Fibroblast of the conjunctiva (primary cell): ENCODE data around the gene PLXNA4.

Source experiments
- DNase-seq: peaks from one replicate; pipeline ENCODE4 v3.0.0-alpha.2; 2010; ENCODE audit warnings: low read depth

PLXNA4 gene

DNA sequence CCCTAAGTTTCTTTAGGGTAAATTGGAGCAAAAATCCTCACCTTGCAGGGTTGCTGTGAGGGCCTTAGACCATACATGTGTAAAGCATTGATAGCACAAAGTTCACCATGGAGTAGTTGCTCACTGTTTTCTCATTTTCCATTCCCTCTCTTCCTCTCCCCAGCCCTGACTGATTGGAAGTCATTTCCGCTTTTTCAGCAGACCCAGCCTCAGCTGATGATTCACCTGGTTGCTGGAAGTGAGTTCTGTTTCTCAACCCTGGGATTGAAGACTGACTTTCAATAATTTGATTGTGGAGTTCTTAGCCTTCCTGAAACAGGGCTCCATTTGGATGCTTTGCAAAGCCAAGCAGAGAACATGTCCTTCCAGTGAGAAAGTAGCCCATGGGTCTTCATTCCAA, 107.0 kb downstream of the PLXNA4 start:
- DNase-seq = no peak

DNA sequence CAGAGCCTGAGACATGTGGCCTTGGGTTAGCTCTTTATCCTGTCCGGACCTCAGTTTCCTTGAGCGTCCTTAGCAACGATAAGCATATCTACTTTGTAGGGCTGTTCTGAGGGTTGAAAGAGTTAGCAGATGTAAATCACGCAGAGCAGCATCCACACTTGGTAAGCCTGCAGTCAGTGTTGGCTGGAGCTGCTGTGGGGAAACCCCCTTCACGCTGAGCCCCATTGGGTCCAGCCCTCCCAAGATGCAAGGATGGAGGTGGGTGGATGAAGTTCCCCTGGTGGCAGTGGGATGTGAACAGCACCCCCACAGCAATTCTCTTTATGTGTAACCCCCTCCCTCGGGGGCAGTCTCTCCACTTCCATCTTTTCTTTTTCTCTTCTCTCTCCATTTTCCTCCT, 109.9 kb downstream of the PLXNA4 start:
- no peak for DNase-seq

DNA sequence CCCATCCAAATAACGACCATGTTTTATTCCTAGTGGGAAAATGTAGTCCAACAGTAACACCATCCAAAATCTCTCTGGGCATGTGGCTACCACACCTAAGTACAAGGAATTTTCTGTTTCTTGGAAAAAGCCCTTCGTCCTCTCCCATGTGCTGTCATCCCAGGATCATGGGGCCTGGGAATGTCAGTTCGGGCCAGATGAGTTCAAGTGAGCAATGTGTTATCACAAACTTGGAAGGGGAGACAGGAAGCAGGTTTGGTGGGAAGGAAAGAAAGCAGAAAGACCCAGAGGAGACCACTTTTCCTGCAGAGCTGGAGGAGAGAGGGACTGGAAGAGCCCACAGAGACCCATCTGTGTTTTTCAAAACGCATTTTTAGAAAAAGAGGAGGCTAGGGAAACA, 110.8 kb downstream of the PLXNA4 start:
- DNase-seq = no peak

DNA sequence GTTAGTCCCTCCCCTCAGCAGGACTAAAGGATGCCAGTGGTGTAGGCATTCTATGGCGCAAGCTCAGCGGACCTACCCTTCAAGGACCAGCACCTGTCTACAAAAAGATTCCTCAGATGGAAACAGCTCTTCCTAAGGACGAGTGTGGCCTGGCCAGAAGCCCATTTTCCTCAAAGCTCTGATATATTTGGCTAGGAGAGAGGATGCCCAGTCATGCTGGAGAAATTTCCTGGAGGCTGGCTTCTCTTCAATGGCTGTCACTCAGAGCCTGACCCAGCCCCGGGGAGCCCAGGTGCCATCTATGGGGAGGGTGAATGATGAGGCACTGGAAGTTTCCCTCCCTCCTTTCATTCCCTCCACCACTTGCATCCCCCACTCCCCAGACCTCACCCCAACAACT, 111.5 kb downstream of the PLXNA4 start:
- no peak for DNase-seq

DNA sequence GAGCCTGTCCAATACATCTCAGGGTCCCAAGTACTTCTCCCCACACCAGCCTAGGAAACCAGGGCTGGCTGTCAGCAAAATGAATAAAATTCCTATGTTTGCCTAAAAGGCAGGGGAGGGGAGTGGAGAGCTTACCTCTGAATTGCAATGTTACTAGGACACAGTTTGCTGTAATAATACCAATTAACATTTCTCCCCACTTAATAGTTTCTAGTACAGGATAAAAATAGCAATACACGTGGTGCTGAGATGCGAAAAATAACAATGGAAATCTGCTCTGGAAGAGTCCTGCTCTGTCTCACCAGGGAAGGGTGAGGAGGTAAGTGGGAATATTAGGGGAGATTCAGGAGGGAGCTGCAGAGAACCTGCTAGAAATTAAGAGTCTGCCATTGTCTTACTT, 112.3 kb downstream of the PLXNA4 start:
- no peak for DNase-seq

DNA sequence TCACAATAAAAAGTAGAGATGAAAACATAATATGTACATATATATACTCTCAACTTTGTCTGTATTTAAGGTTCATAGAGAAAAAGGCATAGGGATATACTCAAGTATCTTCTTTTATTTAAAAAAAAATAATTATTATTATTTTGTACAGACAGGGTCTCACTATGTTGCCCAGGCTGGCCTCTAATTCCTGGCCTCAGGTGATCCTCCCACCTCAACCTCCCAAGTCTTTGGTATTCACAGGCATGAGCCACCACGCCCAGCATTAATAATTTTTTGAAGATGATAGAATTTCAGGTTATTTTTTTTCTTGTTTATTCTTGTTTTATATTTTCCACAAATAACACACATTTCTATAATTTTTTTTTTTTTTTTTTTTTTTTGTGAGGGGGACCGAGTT, 113.8 kb downstream of the PLXNA4 start:
- no peak for DNase-seq

DNA sequence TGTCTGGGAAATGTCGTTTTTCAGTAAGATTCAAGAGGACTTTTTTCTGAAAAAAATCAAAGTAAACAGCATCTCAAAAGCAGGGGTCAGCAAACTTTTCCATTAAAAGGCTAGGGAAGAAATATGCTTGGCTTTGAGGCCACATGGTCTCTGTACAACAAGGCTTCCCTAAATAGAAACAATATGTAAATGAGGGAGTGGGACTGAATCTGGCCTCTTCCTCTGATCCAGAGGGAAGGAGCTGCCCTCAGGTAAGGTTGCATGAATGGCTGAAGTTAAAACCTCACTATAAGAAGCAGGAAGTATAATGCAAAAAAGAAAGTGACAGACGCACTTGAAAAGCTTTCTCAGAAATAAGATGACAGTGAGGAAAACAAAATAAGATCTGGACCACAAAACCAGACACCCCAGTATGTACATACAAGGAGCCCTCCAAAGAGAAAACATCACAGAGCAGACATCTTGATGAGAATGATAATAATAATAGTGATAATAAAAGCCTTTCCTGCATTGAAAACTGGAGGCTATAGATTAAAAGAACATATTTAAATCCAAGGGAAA, 115.2 kb downstream of the PLXNA4 start:
- no peak for DNase-seq

DNA sequence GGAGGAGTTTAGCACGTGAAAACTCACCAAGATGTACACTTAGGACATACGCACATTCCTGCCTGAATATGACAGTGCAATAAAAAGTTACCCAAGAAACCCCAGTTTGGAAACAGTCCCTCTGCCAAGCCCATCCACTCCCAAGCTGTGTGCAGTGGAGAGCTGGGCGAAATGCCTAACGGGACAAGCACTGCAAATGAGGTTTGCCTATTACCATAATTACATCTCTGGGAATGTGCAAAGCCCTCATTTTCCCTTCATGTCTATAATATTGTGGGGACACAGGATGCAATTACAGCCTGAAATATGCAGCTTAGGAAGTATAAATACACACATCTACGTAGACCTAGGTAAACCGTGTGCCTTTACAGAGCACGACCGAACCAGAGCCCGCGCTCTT, 117.5 kb downstream of the PLXNA4 start:
- no peak for DNase-seq

DNA sequence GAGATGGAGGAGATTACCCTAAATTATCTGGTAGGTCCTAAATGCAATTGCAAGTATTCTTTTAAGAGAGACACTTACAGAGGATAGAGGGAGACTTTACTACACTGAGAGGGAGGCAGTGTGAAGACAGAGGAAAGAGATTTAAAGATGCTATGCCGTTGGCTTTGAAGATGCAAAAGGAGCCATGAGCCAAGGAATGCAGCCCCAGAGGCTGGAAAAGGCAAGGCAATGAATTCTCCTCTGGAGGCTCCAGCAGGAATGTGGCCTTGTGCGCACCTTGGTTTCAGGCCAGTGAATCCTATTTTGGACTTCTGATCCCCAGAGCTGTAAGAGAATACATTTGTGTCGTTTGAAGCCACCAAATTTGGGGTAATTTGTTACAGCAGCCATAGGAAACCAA, 118.6 kb downstream of the PLXNA4 start:
- no peak for DNase-seq

DNA sequence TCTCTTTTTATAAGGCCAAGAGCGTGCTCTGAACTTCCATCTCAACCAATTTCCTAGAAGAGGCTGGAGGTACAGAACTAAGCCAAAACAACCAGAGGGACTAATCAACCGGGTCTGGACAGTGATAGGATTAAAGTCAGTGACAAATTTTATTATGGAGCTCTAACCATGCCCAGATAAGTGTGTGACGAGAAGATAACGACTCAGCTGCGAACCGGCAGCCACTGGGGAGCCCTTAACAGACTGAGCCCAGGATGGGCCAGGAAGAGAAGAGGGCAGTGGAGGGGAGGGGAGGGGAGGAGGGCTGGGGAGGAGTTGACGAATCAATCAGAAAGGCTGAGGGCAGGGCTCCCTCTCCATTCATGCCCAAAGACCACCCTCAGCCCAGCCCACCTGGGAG, 119.9 kb downstream of the PLXNA4 start:
- DNase-seq = no peak

DNA sequence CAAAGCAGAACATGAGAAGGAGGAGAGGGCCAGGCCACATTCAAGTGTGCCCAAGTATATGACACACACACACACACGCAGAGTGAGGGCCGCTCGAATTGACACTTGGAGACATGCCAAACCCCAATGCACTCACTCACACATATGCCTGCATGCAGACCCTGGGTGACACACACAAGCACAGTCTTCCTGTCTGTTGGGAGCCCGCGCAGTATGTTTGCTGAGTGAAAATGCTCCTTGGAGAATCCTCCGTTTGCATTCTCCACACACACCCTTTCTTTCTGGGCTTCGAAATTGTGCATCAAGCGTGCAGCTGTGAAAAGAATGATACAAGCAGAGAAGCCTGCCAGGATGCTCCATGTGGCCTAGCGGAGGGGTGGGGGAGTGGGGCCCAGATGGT, 120.9 kb downstream of the PLXNA4 start:
- DNase-seq = no peak

DNA sequence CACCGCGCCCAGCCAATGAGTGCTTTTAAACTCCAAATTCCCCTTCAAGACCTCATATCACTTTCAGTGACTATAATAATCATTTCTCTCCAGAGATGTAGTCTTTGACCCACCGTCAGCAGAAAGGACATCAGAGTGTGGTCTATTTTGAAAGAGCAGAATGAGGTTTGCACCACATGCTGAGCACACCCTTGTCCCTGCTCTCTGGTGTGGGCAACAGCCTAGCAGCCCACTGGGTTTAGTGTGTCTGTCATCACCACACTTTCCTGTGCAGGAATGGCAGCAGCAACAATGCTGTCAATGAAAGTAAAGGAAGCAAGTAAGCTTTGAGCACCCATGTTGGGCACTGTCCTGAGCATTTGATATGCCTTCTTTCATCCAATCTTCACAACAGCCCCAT, 122.4 kb downstream of the PLXNA4 start:
- DNase-seq = no peak

DNA sequence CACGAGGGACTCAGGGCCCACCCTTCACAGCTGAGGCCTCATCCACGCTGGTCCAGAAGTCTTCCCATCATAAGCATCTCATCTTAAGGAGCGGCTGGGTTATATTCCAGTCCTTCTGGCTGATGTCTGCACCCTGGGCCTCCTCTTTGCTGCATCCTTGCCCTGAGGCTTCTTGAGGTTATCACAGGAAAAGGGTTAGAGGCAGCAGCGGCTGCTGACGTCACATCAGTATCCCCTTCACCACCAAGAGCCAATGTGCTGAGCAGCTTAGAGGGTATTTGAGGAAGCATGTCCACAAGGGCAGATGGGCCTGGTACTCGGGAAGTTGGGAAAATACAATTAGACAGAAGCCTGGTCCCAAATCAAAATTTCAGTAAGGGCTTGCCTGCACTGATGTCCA, 125.1 kb downstream of the PLXNA4 start:
- DNase-seq = no peak

DNA sequence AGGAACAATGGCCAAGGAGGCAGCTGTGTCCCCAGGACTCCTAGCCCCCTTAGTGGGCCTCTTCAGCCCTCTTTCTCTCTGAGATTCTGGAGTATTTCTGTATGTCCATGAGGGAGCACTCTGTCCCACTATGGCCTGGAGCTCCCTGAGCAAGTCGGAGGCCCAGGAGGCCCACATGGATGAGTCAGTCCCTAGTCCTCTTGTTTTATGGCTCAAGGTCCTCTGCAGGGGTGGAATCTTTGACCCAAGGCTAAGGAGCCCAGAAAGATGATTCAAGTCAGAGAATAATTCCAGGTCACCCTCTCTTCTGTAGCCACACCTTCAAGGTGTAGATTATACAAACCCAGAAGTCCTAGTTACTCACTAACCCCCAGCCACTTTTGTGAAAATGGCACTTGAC, 125.6 kb downstream of the PLXNA4 start:
- DNase-seq = no peak

DNA sequence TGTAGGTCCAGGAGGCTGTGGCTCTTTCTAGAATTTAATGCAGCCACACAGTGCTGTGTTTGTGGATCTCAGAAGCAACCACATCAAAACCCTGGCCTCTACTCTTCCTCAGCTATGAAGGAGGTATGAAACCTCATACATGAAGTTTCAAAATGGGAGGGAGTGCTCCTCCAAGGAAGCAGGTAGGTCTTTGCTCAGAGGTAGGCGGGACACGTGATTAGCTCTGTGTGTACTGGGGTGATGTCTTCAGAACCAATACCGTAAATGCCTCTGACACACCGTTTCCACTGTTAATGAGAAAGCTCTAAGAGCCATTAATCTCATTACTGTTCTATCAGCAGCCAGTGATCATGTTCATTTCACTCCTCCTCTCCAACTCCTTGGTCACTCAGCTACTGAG, 126.1 kb downstream of the PLXNA4 start:
- no peak for DNase-seq

DNA sequence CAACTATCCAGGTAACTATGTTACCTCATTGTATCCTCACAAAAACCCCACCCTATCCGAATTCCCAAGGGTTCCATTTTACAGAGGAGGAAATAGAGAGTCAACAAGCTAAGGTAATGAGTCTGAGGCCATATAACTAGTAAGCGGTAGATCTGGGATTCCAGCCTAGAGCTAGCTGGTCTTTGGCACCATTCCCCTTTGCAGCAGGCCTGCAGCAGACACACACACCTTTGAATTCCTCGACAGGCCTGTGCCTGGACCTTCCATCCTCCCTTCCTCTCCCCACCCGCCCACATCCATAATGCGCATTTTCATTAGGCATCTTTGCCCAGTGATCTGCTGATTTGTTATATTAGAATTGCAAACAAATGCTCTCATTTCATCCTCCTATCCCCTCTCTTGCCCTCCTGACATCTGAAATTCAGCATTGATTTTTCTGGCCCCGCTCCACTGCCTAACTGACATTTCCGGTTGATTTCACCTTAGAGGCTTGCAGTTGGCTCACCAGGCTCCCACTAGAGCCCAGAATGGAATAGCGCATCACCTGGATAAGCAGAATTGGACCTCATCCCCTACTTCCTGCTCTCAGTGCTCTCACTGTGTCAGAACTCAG, 129.5 kb downstream of the PLXNA4 start:
- DNase-seq = no peak

DNA sequence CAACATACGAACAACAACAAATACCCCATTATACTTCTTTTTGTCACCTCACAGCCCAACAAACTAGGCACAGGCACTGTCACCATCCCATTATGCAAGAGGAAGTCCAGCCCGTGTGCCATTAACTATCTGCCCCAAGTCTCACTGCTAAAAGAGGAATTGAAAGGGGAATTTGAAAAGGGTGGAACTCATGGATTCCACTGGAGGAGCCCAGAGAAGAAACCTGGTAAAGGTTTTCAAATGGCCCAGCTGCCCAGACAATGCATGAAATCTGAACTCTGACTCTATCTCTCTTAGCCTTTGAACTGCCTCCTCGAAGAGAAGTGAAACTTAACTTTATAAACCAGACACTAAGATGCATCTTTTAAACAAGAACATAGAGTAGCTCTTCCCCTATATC, 130.0 kb downstream of the PLXNA4 start:
- no peak for DNase-seq

DNA sequence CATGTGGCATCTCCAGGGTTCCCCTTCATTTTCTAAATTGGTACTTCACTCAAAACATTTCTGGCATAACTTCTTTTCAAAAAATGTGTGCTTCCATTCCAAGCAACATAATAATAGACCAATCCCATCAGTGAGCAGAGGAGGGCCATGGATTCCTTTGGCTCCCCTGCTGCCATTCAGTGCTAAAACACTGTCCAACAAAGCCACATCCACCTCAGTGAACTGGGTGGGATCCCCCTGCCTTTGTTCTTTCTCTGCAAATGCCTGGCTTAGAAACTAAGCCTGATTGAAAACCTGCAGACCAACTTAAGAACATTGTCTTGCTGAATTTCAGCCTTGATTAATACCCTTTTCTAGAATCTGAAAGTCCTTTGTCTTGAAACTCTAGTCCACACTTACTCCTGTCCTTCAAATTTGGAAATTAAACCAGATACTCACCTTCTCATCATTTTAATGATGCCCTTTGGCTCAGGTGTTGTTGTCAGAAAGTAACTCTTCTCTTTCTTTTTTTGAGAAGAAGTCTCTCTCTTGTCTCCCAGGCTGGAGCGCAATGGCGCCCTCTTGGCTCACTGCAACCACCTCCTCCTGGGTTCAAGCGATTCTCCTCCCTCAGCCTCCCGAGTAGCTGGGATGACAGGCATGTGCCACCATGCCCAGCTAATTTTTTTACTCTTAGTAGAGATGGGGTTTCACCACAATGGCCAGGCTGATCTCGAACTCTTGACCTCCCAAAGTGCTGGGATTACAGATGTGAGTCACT, 132.3 kb downstream of the PLXNA4 start:
- no peak for DNase-seq

DNA sequence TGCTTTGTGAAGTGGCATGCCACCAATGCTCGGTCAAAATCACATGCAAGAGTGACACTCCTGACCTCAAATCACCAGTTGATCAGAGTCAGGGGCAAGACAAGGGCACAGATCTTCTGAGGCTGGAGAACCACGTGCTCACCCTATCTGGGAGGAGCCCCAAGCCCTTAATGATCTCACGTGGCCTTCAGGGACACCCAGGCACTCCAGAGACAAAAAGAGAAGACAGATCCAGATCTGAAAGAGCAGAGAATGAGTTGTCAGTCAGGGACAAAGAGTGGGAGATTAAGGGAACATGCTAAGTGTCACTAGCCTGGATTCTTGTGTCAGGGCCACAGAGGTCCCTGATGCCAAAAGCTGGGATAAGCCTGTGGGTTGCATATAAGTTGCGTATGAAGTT, 134.3 kb downstream of the PLXNA4 start:
- DNase-seq = no peak

DNA sequence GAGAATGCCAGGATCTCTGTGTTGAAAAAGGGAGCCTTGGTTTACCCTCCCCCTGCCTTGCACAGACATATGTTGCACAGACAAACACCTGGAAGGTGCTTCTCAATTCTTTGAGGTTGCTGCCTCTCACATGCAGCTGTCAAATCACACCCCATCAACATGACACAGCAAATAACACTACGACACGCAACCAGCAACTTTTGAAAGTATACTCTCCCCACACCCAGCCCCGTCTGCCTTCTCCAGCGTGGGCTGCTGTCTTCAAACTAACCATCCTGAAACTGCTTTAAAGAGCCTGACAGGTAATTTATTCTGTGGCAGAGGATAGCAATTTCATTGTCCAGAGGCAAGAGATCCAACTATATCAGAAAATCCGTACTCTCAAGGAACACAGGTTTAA, 136.1 kb downstream of the PLXNA4 start:
- DNase-seq = no peak

DNA sequence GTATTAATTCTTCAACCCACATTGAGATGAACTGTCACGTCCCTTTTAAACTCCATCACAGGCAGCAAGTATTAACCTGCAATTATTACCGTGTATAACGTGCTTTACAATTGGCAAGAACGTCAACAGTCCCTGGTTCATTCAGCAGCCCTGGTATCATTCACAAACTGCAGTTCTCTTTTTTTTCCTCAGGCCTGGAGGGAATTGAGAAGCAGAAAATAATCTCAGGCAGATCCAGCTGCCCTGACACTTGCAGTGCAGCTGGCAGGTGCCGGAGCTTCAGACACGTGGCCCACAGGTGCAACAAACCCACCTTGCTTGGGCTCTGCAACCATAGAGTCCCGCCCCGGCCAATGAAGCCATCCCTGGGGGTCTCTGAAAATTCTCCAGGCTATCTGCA, 137.3 kb downstream of the PLXNA4 start:
- DNase-seq = no peak

DNA sequence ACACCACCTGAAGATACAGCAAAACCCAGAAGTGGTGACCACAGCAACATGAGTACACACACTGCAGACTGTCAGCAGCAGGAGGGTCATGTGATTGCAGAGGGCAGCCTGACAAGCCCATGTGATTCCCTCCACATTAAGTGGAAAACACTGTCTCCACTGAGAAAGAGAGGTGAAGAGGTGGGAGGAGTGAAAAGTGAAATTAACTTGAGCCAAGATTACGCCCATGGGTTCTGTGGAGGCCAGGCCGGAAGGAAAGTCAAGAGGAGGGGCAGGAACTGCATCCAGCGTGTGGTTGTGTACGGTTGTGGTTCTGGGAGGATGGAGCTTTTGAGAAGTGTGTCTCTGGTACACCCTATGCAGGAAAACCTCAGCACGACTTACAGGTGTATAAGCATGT, 138.5 kb downstream of the PLXNA4 start:
- DNase-seq = no peak

DNA sequence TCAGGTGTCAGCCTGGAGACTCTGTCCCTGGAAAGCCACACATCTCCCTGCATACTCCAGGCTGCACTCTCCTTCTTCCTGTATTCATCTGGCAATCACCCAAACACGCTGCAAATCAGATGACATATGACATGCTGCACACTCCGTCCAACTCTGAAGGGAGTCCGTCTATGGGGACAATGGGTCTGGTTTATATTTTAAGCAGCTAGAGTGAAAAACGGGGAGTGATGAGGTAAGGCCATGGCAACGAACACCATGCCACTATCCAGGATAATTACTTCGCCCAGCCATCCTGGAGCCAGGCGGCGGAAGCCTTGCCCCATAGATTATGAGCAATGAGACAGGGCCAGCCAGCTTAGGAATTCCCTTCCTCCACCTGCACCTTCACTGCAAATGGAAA, 140.1 kb downstream of the PLXNA4 start:
- no peak for DNase-seq
